ENCODE data around the gene HSPB6. TPM values are rescaled to one million over a fixed set of nuclear protein-coding genes. Genes with fewer than 3 reads are reported as not detected.

Gene HSPB6
- total RNA-seq, 2 experiments from 2014 or later: 0.40 to 0.55 TPM

- Mint-ChIP-seq H3K9me3 (no peaks in the 10 kb centered on the region), H3K36me3 (ENCODE audit: low read depth) (peaks cover 41% of the 10 kb centered on the region), H3K4me3 (peak overlapping the region; percentile 36), H3K27ac (no peak overlapping the region), H3K4me1 (ENCODE audit: low read depth) (peaks cover 29% of the 10 kb centered on the region), H3K27me3 (ENCODE audit: low read depth) (no peaks in the 10 kb centered on the region)
- DNase-seq: no peak
- intact Hi-C loops (cut with micrococcal nuclease): no loop called here
- CTCF ChIA-PET: interaction anchor here (0.7 to 1.1 kb wide), 3 partner anchors 20 to 45 kb away, joined by 3 to 4 read pairs (median 3); no protein-coding TSS in a partner anchor
Measured at GRCh38 chr19:35738021-35738886, 18.6 kb downstream of the HSPB6 start.

- no peaks in the 10 kb centered on the region for H3K9me3 Mint-ChIP-seq
- CTCF ChIA-PET: interaction anchor here (0.5 to 1.3 kb wide), 9 partner anchors 11 to 175 kb away, joined by 3 to 7 read pairs (median 3); partner anchors contain the start of gene LIN37
- H3K4me1 Mint-ChIP-seq (ENCODE audit: low read depth): peaks cover 20% of the 10 kb centered on the region
- intact Hi-C loops (cut with micrococcal nuclease): no loop called here
- H3K27ac Mint-ChIP-seq: peak overlapping the region; percentile 75
- no peaks in the 10 kb centered on the region for H3K27me3 Mint-ChIP-seq (ENCODE audit: low read depth)
- no peak overlapping the region for H3K4me3 Mint-ChIP-seq
- H3K36me3 Mint-ChIP-seq (ENCODE audit: low read depth): peaks cover 33% of the 10 kb centered on the region
- DNase-seq: peak; percentile 56
Measured at GRCh38 chr19:35736913-35737886, 19.6 kb downstream of the HSPB6 start.

GRCh38 chr19:35734889-35735288 lies 21.9 kb downstream of the HSPB6 start:
- Mint-ChIP-seq H3K4me3 (no peak overlapping the region), H3K27ac (peak overlapping the region; percentile 57), H3K36me3 (ENCODE audit: low read depth) (peaks cover 35% of the 10 kb centered on the region), H3K4me1 (ENCODE audit: low read depth) (peaks cover 16% of the 10 kb centered on the region), H3K9me3 (no peaks in the 10 kb centered on the region), H3K27me3 (ENCODE audit: low read depth) (no peaks in the 10 kb centered on the region)
- DNase-seq: no peak
- CTCF ChIA-PET: interaction anchor here (0.6 kb wide), 1 partner anchor 42 kb away, joined by 3 read pairs; no protein-coding TSS in a partner anchor
- intact Hi-C loops (cut with micrococcal nuclease): no loop called here

GRCh38 chr19:35734273-35734672 lies 22.6 kb downstream of the HSPB6 start:
- no peaks in the 10 kb centered on the region for H3K27me3 Mint-ChIP-seq (ENCODE audit: low read depth)
- no peak overlapping the region for H3K4me3 Mint-ChIP-seq
- DNase-seq: no peak
- CTCF ChIA-PET: interaction anchor here (0.6 kb wide), 1 partner anchor 41 kb away, joined by 3 read pairs; no protein-coding TSS in a partner anchor
- intact Hi-C loops (cut with micrococcal nuclease): no loop called here
- no peaks in the 10 kb centered on the region for H3K9me3 Mint-ChIP-seq
- H3K36me3 Mint-ChIP-seq (ENCODE audit: low read depth): peaks cover 42% of the 10 kb centered on the region
- peak overlapping the region; percentile 66 for H3K27ac Mint-ChIP-seq
- peaks cover 10% of the 10 kb centered on the region for H3K4me1 Mint-ChIP-seq (ENCODE audit: low read depth)

- no peak overlapping the region for H3K27ac Mint-ChIP-seq
- H3K27me3 Mint-ChIP-seq (ENCODE audit: low read depth): no peaks in the 10 kb centered on the region
- intact Hi-C loops (cut with micrococcal nuclease): no loop called here
- no peak for DNase-seq
- H3K36me3 Mint-ChIP-seq (ENCODE audit: low read depth): peaks cover 44% of the 10 kb centered on the region
- no peaks in the 10 kb centered on the region for H3K9me3 Mint-ChIP-seq
- no peak overlapping the region for H3K4me3 Mint-ChIP-seq
- CTCF ChIA-PET: no interaction called here
- H3K4me1 Mint-ChIP-seq (ENCODE audit: low read depth): peaks cover 10% of the 10 kb centered on the region
Measured at GRCh38 chr19:35733180-35734125, 23.4 kb downstream of the HSPB6 start.

- peaks cover 49% of the 10 kb centered on the region for H3K36me3 Mint-ChIP-seq (ENCODE audit: low read depth)
Measured at GRCh38 chr19:35732540-35733179, 24.2 kb downstream of the HSPB6 start.

GRCh38 chr19:35731779-35732405 lies 24.9 kb downstream of the HSPB6 start:
- CTCF ChIA-PET: interaction anchor here (1.2 kb wide), 1 partner anchor 9 kb away, joined by 4 read pairs; no protein-coding TSS in a partner anchor
- Mint-ChIP-seq H3K27ac (no peak overlapping the region), H3K27me3 (ENCODE audit: low read depth) (no peaks in the 10 kb centered on the region), H3K36me3 (ENCODE audit: low read depth) (peaks cover 47% of the 10 kb centered on the region), H3K9me3 (no peaks in the 10 kb centered on the region), H3K4me3 (no peak overlapping the region), H3K4me1 (ENCODE audit: low read depth) (peaks cover 7% of the 10 kb centered on the region)
- intact Hi-C loops (cut with micrococcal nuclease): no loop called here
- DNase-seq: no peak

More at GRCh38 chr19:35732540-35733179, 24.2 kb downstream of the HSPB6 start:
- CTCF ChIA-PET: interaction anchor here (1.2 kb wide), 1 partner anchor 8 kb away, joined by 4 read pairs; no protein-coding TSS in a partner anchor
- H3K9me3 Mint-ChIP-seq: no peaks in the 10 kb centered on the region
- H3K4me1 Mint-ChIP-seq (ENCODE audit: low read depth): peaks cover 10% of the 10 kb centered on the region
- H3K27ac Mint-ChIP-seq: no peak overlapping the region
- DNase-seq: no peak
- intact Hi-C loops (cut with micrococcal nuclease): no loop called here
- H3K27me3 Mint-ChIP-seq (ENCODE audit: low read depth): no peaks in the 10 kb centered on the region
- no peak overlapping the region for H3K4me3 Mint-ChIP-seq

GRCh38 chr19:35731353-35731752 lies 25.5 kb downstream of the HSPB6 start:
- CTCF ChIA-PET: interaction anchor here (1.2 kb wide), 1 partner anchor 9 kb away, joined by 4 read pairs; no protein-coding TSS in a partner anchor
- peaks cover 48% of the 10 kb centered on the region for H3K36me3 Mint-ChIP-seq (ENCODE audit: low read depth)
- intact Hi-C loops (cut with micrococcal nuclease): no loop called here
- no peaks in the 10 kb centered on the region for H3K9me3 Mint-ChIP-seq
- H3K27ac Mint-ChIP-seq: peak overlapping the region; percentile 30
- DNase-seq: no peak
- no peak overlapping the region for H3K4me3 Mint-ChIP-seq
- H3K27me3 Mint-ChIP-seq (ENCODE audit: low read depth): no peaks in the 10 kb centered on the region
- H3K4me1 Mint-ChIP-seq (ENCODE audit: low read depth): peaks cover 3% of the 10 kb centered on the region

GRCh38 chr19:35730326-35730725 lies 26.5 kb downstream of the HSPB6 start:
- no peaks in the 10 kb centered on the region for H3K9me3 Mint-ChIP-seq
- CTCF ChIA-PET: interaction anchor here (1.5 kb wide), 1 partner anchor 10 kb away, joined by 3 read pairs; no protein-coding TSS in a partner anchor
- H3K4me1 Mint-ChIP-seq (ENCODE audit: low read depth): peaks cover 2% of the 10 kb centered on the region
- no peaks in the 10 kb centered on the region for H3K27me3 Mint-ChIP-seq (ENCODE audit: low read depth)
- no peak overlapping the region for H3K27ac Mint-ChIP-seq
- no peak for DNase-seq
- H3K36me3 Mint-ChIP-seq (ENCODE audit: low read depth): peaks cover 54% of the 10 kb centered on the region
- H3K4me3 Mint-ChIP-seq: no peak overlapping the region
- intact Hi-C loops (cut with micrococcal nuclease): no loop called here

- Mint-ChIP-seq H3K27me3 (ENCODE audit: low read depth) (no peaks in the 10 kb centered on the region), H3K4me3 (no peak overlapping the region), H3K9me3 (no peaks in the 10 kb centered on the region), H3K4me1 (ENCODE audit: low read depth) (peaks cover under 1% of the 10 kb centered on the region), H3K27ac (no peak overlapping the region), H3K36me3 (ENCODE audit: low read depth) (peaks cover 56% of the 10 kb centered on the region)
- intact Hi-C loops (cut with micrococcal nuclease): no loop called here
- DNase-seq: no peak
- CTCF ChIA-PET: interaction anchor here (1.5 kb wide), 1 partner anchor 11 kb away, joined by 3 read pairs; no protein-coding TSS in a partner anchor
Measured at GRCh38 chr19:35729763-35730162, 27.1 kb downstream of the HSPB6 start.
